Measurements from ENCODE around the gene LPXN.
"Not testable (repeated sequence)": the region's sequence is repeated elsewhere in the genome, so short reads cannot be mapped to it uniquely, and the experiment has no call there.

Gene LPXN

DNA sequence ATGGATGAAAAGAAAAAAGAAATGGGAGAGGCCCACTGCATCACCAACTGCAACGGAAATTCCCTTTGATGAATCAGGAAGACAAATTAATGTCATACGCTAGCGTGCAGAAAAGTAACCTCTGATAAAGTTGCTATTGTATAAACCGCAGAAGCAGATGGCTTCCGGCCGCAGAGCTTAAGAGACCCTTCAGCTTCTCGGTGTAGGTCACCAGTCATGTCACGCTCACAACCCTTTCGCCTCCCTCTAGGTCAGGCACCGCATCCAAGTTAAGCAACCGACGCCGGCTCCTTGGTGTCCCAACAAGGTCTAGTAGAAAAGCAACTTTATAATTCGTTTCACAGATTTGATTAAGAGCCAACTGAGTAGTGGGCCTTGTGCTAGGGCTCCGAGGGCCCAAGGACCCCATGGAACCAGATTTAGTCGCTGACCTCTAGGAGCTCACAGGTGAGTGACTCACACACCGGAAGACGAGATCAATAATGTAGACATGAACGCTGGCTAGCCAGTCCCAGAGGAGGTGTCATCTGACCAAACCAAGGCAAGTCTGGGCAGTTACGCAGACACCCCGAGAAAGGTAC lies 2.0 kb upstream of the LPXN start:
- TF ChIP-seq, protein P1, sequence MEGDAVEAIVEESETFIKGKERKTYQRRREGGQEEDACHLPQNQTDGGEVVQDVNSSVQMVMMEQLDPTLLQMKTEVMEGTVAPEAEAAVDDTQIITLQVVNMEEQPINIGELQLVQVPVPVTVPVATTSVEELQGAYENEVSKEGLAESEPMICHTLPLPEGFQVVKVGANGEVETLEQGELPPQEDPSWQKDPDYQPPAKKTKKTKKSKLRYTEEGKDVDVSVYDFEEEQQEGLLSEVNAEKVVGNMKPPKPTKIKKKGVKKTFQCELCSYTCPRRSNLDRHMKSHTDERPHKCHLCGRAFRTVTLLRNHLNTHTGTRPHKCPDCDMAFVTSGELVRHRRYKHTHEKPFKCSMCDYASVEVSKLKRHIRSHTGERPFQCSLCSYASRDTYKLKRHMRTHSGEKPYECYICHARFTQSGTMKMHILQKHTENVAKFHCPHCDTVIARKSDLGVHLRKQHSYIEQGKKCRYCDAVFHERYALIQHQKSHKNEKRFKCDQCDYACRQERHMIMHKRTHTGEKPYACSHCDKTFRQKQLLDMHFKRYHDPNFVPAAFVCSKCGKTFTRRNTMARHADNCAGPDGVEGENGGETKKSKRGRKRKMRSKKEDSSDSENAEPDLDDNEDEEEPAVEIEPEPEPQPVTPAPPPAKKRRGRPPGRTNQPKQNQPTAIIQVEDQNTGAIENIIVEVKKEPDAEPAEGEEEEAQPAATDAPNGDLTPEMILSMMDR (IDR thresholded peaks at IDR 0.05; ENCODE audit: poor library complexity, severe bottlenecking), result no peak
- peak; percentile 65 for ATAC-seq (ENCODE audit: low read depth)
- H3K9me3 ChIP-seq (ENCODE audit: severe bottlenecking), result no peaks in the 10 kb centered on the region
- peaks cover 54% of the 10 kb centered on the region for H3K4me1 ChIP-seq (ENCODE audit: insufficient read depth, poor library complexity, severe bottlenecking)
- DNase-seq (ENCODE audit: low spot score), result no peak
- H3K4me3 ChIP-seq (ENCODE audit: severe bottlenecking), result peak overlapping the region; percentile 98
- no peaks in the 10 kb centered on the region for H3K27me3 ChIP-seq (ENCODE audit: insufficient read depth, poor library complexity, severe bottlenecking)
- peaks cover 20% of the 10 kb centered on the region for H3K36me3 ChIP-seq (ENCODE audit: low read depth)
- H3K27ac ChIP-seq (ENCODE audit: poor library complexity, severe bottlenecking), result peak overlapping the region; percentile 98

DNA sequence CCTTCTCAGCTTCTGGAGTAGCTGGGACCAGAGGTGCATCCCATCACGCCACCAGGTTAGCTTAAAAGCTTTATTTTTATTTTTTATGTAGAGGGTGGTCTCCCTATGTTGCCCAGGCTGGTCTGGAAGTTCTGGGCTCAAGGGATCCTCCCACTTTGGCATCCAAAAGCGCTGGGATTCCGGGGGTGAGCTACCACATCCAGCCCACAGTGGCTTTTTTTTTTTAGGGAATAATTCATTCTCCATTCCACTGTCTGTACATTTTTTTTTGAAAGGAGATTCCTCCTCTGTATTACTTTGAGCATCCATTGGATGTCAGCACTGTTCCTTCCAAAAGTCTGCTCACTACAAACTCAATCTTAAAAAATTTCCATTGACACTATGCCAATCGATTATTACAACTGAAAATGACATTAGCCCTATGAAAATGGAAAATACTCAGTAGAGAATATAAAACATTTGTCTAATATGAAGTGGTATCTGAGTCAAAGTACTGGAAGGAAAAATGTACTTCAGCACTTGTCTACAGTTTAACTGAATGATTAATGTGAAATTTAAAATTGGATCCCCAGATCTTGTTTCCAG lies 1.3 kb upstream of the LPXN start:
- ATAC-seq (ENCODE audit: low read depth) (no peak), DNase-seq (ENCODE audit: low spot score) (no peak)
- Histone ChIP-seq H3K9me3 (ENCODE audit: severe bottlenecking) (no peaks in the 10 kb centered on the region), H3K27me3 (ENCODE audit: insufficient read depth, poor library complexity, severe bottlenecking) (no peaks in the 10 kb centered on the region), H3K4me1 (ENCODE audit: insufficient read depth, poor library complexity, severe bottlenecking) (peaks cover 52% of the 10 kb centered on the region), H3K36me3 (ENCODE audit: low read depth) (peaks cover 19% of the 10 kb centered on the region), H3K4me3 (ENCODE audit: severe bottlenecking) (peak overlapping the region; percentile 98), H3K27ac (ENCODE audit: poor library complexity, severe bottlenecking) (peak overlapping the region; percentile 98)
- TF ChIP-seq, protein P1 (IDR thresholded peaks at IDR 0.05; ENCODE audit: poor library complexity, severe bottlenecking), result peak; percentile 76

DNA sequence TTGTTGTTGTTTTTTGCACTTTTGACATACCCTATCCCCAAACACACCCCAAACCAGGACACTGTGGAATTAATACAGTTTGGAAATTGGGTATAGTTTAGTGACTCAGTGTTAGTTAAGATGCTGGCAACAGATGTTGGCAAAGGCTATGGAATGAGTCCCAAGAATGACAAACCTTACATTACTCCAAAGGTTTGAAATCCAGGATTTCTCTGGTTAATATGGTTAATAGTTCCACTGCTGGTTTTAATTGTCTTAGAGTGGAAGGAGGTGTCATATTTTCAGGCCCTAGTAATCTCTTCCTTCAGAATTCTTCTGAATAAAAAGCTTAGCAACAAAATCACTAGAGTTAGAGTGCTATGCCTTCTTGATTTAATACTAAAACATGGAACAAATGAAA lies 775 bp downstream of the LPXN start:
- H3K27ac ChIP-seq (ENCODE audit: poor library complexity, severe bottlenecking), result peak overlapping the region; percentile 98
- TF ChIP-seq, protein P1 (IDR thresholded peaks at IDR 0.05; ENCODE audit: poor library complexity, severe bottlenecking), result no peak
- no peak overlapping the region for H3K4me3 ChIP-seq (ENCODE audit: severe bottlenecking)
- ATAC-seq (ENCODE audit: low read depth), result no peak
- no peak for DNase-seq (ENCODE audit: low spot score)
- H3K9me3 ChIP-seq (ENCODE audit: severe bottlenecking), result no peaks in the 10 kb centered on the region
- H3K4me1 ChIP-seq (ENCODE audit: insufficient read depth, poor library complexity, severe bottlenecking), result peaks cover 48% of the 10 kb centered on the region
- no peaks in the 10 kb centered on the region; the same call in 1 of the 2 replicates for H3K36me3 ChIP-seq (ENCODE audit: low read depth)
- H3K27me3 ChIP-seq (ENCODE audit: insufficient read depth, poor library complexity, severe bottlenecking), result no peaks in the 10 kb centered on the region

DNA sequence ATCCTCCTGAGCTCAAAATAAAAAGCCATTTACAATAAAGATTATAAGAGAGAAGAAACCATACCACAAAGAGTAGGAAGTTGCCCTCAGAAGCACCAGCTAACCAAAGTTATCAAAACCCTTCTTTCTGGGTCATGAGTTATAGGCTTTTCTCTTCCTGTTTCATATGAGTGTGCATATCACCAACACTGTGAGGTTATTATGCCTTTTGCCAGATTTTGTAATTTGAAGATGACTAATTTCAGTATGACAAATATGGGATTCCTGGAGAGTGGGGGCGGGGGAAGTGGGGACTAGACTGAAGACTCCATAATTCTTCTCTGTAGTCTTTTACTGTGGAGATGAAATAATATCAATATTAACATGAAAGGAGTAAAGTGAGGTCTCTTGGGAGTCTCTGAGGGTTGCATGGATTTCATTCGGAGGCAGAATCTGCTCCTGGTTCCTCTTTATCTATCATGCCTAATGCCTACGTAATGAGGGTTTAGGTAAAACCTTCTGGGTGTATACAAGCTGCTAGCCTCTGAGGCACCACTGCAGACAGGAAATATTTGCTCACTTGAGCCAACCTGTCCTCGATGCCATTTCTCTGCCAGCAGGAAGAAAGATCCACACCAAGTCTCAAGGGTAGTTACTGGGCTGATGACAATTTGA lies 2.1 kb downstream of the LPXN start:
- H3K27ac ChIP-seq (ENCODE audit: poor library complexity, severe bottlenecking), result peak overlapping the region; percentile 98
- no peaks in the 10 kb centered on the region for H3K36me3 ChIP-seq (ENCODE audit: low read depth)
- peaks cover 48% of the 10 kb centered on the region for H3K4me1 ChIP-seq (ENCODE audit: insufficient read depth, poor library complexity, severe bottlenecking)
- no peaks in the 10 kb centered on the region for H3K9me3 ChIP-seq (ENCODE audit: severe bottlenecking)
- TF ChIP-seq, protein P1 (IDR thresholded peaks at IDR 0.05; ENCODE audit: poor library complexity, severe bottlenecking), result no peak
- DNase-seq (ENCODE audit: low spot score) (peak; percentile 80), ATAC-seq (ENCODE audit: low read depth) (peak; percentile 47)
- no peaks in the 10 kb centered on the region for H3K27me3 ChIP-seq (ENCODE audit: insufficient read depth, poor library complexity, severe bottlenecking)
- peak overlapping the region; percentile 6 for H3K4me3 ChIP-seq (ENCODE audit: severe bottlenecking)

DNA sequence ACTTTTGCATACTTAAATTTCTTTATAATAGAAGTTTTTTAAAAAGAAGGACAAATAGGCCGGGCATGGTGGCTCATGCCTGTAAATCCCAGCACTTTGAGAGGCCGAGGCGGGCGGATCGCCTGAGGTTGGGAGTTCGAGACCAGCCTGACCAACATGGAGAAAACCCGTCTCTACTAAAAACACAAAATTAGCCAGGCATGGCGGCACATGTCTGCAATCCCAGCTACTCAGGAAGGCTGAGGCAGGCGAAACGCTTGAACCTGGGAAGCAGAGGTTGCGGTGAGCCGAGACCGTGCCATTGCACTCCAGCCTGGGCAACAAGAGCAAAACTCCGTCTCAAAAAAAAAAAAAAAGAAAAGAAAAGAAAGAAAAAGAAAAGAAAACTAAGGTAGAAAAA lies 2.8 kb downstream of the LPXN start:
- H3K4me3 ChIP-seq (ENCODE audit: severe bottlenecking); DNase-seq (ENCODE audit: low spot score); ATAC-seq (ENCODE audit: low read depth); H3K27me3 ChIP-seq (ENCODE audit: insufficient read depth, poor library complexity, severe bottlenecking); H3K9me3 ChIP-seq (ENCODE audit: severe bottlenecking); H3K36me3 ChIP-seq (ENCODE audit: low read depth): not testable (repeated sequence)
- Histone ChIP-seq H3K4me1 (ENCODE audit: insufficient read depth, poor library complexity, severe bottlenecking) (peaks cover 48% of the 10 kb centered on the region), H3K27ac (ENCODE audit: poor library complexity, severe bottlenecking) (peak overlapping the region; percentile 98)
